Superior temporal gyrus (tissue), 1 donor: ENCODE results near the gene ZW10.

Source experiments
- DNase-seq: peaks from one replicate; pipeline ENCODE4 v3.0.0-alpha.2; 2016; ENCODE audit errors: extremely low spot score

Gene ZW10

DNA sequence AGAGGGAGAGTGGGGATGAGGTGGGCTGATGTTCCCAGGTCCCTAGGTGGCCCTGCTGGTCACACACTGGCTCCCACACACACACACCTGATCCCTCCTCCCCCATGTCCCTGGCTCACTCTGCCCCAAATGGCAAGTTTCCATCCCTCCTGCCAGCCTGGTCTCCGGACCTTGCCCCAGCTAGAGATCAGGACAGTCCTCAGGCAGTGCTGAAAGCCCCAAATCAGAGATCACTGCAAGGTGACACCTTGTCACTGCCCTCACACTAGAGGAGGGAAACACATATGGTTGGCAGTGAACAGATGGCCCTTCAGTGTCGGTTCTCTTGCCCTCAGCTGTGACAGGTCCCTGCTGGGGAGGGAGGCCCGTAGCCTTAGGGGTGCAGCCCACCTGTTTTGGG, 75.0 kb downstream of the ZW10 start:
- no peak for DNase-seq

DNA sequence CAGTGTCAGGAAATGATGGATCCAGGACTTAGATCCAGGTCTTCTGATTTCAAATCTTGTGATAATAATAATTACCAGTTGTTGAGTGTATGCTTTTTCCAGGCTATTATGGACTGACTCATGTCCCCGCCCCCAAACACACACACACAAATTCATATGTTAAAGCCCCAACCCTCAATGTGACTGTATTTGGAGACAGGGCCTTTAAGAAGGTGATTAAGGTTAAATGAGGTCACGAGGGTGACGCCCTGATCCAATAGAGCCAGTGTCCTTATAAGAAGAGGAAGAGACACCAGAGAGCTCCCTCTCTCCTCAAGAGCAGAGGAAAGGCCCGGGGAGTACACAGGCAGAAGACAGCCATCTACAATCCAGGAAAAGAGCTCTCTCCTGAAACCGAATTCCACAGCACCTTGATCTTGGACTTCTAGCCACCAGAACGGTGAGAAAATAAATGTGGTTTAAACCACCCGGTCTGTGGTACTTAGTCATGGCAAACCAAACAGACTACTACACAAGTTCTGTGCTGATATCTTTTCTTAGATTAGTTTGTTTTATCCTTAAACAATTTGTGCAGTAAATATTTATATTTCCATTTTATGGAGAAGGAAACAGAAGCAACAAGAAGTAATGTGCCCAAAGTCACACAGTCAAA, 75.6 kb downstream of the ZW10 start:
- DNase-seq, result no peak

DNA sequence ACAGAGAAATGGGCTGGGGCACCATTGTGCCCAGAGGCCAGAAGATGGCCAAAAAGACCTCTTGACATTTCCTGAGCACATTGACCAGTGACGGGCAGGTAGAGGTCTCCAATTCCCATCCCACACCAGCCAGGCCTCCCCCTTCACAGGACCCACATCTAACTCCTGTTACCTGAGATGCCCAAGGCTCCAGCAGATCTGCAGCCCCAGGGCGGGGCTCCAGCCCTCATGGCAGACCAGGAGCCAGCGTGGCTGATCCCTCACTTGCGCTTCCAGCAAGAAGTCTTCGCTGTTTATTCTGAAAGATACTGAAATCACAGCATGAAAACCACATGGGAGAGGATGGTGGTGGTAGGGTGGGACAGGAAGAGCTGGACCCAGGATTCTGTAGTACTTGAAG, 76.4 kb downstream of the ZW10 start:
- DNase-seq, result no peak

DNA sequence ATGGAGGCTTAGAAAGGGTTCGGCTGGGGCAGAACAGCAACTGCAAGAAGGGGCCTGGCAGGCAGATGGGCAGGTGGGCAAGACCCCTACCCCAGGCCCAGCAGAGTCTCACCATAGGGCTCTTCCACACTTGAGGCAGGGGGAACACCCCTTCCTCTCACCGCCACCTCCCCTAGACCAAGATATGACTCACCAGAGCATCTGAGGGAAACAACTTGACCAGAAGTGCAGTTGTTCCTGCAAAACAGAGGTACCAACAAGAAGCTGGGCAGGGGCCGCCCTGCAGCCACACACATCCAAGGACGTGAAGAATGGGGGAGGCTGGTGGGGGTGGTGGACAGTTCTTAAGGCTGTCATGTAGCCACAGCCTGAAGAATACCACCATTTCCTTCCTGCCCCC, 78.3 kb downstream of the ZW10 start:
- DNase-seq, result no peak

DNA sequence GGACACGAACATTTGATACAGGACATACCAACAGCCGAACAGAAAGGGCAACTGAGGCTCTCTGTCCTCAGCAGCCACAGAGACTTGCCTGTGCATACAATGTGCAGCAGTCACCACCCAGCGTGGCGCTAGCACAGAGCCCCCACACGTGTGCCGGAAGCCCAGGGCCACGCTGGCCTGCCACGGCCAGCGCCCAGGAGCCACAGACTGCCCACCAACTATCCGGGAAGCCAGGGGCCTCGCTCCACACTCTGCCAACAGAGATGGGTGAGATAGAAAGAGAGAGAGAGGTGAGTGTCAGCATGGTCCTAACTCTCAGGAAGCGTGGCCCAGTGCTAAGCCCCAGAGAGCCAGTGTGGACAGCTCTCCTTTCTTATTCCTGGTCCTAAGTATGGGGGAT, 79.1 kb downstream of the ZW10 start:
- no peak for DNase-seq

DNA sequence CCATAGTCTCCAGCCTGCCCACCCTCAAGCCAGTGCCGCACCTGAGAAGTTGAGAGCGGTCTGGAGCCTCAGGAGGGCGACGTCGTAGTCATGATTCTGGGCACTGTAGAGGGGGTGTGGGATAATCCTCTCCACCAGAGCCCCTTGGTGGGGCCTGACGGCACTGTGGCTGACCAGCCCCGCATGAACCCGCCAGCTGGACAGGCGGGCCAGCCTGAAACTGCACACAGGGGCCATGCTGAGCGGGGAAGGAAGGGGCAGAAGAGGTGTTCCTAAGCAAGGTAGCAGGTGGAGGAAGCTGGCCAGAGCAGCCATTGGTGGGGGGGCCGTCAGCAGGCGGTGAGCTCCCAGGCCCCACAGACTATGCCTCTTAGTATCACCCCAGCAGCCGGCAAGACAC, 80.5 kb downstream of the ZW10 start:
- DNase-seq, result no peak

DNA sequence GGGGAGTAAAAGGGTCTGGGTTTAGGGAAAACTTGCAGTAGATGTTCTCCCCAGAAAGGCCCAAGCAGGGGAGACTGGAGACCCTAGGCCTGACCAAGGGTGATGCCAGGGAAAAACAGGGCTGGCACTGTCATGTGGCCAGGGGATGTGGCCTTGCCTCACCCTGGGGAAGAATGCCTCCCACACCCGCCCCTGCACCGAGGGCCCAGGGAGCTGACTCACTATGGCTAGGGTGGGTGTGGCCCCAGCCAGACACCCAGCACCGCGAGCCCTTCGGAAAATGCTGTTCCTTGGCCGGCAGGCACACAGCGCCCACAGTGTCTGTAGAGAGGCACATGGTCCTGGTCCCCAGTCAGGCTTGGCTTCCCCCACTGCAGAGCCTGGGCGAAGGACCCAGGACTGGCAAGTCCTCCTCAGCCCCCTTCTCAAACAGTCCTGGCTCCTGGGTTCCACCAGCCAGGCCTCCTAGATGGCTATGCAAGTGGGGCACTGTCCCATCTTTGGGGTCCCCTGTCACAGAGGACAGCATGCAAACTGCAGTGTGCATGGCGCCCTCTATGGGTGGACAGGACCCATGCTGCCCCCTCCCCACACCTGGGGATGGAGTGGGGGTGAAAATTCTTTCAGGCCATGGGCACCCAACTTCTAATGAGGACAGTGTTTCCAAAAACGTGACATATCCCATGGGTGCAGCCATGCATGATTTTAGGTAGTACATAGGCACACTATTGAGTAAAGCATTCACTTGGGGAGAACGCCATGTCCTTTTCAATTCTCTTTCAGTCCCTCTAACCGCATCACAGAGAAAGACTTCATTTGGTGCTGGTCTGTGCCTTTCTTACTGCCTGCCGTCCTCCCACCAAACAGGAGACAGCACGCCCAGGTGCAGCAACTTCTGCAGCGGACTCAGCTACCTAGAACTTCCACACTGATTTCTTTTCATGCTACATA, 82.6 kb downstream of the ZW10 start:
- no peak for DNase-seq

DNA sequence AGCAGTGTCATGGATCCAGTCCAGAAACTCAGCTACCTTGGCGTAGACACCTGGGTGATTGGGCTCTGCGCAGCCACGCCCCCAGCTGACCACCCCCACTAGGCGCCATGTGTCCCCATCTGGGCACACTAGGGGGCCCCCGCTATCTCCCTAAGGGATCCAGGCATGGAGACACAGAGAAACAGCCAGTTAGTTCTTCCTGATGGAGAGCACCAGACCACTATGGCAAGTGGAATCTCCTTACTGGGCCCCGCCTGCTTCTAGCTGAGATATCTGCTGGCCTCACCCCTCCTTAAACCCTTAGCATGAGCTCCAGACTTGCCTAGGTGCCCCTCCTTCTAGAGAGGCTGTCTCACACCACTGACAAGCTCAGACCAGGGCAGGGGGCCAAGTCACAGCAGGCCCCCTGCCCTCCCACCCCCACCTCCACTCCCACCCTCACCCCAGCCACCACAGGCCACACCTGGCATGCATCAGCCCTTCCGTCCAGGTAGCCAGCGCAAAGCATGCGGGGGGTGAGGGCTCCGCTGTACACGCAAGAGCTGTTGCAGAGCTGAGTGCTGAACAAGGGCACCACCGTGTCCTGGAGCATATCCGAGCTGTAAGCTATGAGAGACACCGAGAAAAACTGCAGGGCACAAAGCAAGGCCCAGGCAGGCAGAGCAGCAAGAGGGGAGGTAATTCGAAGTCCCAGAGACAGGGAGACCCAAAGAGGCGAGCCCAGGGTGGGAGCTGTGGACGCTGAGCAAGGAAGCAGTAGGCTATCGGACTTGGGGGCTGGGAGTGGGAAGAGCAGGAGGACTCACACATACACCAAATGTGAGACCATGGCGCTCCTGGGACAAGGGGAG, 83.5 kb downstream of the ZW10 start:
- DNase-seq, result no peak

DNA sequence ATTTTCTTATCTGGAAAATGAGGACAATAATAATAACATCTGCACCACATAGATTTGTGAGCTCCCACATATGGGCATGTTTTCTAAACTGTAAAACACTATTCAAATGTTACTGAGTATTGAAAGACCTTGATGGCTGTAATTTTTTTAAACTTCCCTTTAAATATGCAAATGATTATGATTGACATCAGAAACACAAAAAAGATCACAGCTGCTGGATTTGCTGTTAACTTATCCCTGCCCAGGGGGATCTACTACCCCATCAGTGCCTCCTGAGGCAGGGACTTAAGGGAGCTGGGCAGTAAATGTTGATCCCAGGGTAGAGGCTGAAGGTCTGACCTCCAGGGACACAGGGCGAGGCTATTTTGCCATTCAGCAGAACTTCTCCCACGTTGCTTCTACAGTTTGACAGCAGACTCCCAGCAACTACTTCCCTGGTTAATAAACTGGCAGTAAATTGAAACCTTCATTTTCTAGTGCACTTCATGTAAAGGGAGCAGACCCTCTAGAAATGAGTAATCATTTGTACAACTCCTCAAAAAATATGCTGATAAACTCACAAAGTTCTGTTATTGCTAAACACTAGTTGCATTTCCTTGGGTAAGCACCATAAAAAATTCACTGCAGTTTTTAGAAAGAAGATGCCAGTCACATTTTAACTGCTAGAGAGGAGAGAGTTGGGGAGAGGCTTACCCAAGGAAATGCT, 87.7 kb downstream of the ZW10 start:
- no peak for DNase-seq

DNA sequence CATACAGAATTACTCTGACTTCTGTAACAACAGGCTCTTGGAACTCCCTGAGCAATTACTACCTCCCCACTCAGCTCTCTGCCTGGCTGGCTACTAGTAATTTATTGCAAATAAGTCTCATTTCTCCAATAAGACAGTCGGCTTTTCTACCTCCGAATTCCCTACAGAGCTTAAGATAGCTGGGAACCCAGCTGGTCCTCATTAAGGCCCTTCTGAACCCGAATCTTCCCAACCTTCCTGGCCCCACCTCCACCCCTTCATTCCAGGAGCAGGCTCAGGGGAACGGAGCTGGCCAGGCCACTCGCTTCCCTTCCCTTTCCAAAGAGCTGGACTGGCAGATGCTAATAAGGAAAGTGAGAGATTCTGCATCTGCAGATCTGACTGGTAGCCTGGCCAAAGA, 89.0 kb downstream of the ZW10 start:
- no peak for DNase-seq

DNA sequence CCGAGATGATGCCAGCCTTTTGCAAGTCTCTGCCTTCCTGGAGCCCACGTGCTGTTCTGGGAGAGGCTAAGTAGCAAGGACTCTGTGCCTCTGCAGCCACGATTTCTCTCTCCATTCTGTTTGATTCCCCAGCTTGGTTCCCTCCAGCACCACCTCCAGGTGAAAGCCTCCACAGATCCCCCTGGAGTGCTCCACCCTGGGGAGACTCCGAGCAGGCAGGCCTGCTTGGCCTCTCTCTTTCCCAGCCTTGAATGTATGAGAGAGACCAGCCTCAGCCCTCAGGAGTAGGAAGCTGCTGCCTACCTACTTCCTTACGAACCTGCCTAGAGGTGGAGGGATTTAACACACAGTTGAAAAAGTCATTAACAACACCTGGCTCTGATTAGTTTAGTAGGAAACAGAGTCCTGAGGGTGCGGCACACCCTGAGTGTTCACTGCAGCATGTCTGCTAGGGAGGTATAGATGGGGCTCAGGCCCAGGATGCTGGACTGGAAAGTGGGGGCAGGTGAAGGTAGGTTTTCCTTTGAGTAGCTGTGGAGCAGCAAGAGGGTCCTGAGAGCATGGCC, 89.9 kb downstream of the ZW10 start:
- DNase-seq, result no peak
